T-helper 1 cell treated with Interleukin-12 subunit alpha and Interleukin-12 subunit beta and Interleukin-4 antibody, amounts not matched to agents 30 μg/mL and 1 μg/mL, for 36 hours (primary cell): Measurements from ENCODE around the gene TMEM45B.
A peak's percentile ranks its signal among the peaks of the same experiment; 100 is the strongest.
"Not testable (repeated sequence)": the region's sequence is repeated elsewhere in the genome, so short reads cannot be mapped to it uniquely, and the experiment has no call there.

Source experiments
- H3K27ac Mint-ChIP-seq: one replicate; pipeline ENCODE4 v1.8.0; 2021; ENCODE audit warnings: mild to moderate bottlenecking, mixed read lengths
- H3K27me3 Mint-ChIP-seq: one replicate; pipeline ENCODE4 v1.8.0; 2021; ENCODE audit warnings: low read depth, mixed read lengths
- H3K36me3 Mint-ChIP-seq: one replicate; pipeline ENCODE4 v1.8.0; 2021; ENCODE audit warnings: low read depth, mixed read lengths
- H3K4me1 Mint-ChIP-seq: one replicate; pipeline ENCODE4 v1.8.0; 2021; ENCODE audit warnings: low read depth, mixed read lengths
- H3K4me3 Mint-ChIP-seq: one replicate; pipeline ENCODE4 v1.8.0; 2021; ENCODE audit warnings: mild to moderate bottlenecking, moderate library complexity, mixed read lengths
- H3K9me3 Mint-ChIP-seq: one replicate; pipeline ENCODE4 v1.8.0; 2021; ENCODE audit warnings: mixed read lengths

TMEM45B gene

GRCh38 chr11:129853518-129854231 is 38.0 kb downstream of the TMEM45B start:
- Mint-ChIP-seq H3K4me1 (peaks cover 36% of the 10 kb centered on the region), H3K36me3 (no peaks in the 10 kb centered on the region), H3K9me3 (no peaks in the 10 kb centered on the region), H3K27ac (peak overlapping the region; percentile 97), H3K27me3 (no peaks in the 10 kb centered on the region), H3K4me3 (peak overlapping the region; percentile 63)

- Mint-ChIP-seq H3K27me3 (no peaks in the 10 kb centered on the region), H3K27ac (peak overlapping the region; percentile 97), H3K4me3 (peak overlapping the region; percentile 63), H3K4me1 (peaks cover 36% of the 10 kb centered on the region), H3K9me3 (no peaks in the 10 kb centered on the region), H3K36me3 (no peaks in the 10 kb centered on the region)
Measured at GRCh38 chr11:129854232-129854805, 38.7 kb downstream of the TMEM45B start.

GRCh38 chr11:129855086-129855485 is 39.4 kb downstream of the TMEM45B start:
- Mint-ChIP-seq H3K9me3 (no peaks in the 10 kb centered on the region), H3K4me3 (peak overlapping the region; percentile 8), H3K27me3 (no peaks in the 10 kb centered on the region), H3K4me1 (peaks cover 36% of the 10 kb centered on the region), H3K27ac (peak overlapping the region; percentile 60), H3K36me3 (peaks cover 3% of the 10 kb centered on the region)

GRCh38 chr11:129856036-129856435 is 40.4 kb downstream of the TMEM45B start:
- Mint-ChIP-seq H3K27me3 (no peaks in the 10 kb centered on the region), H3K4me1 (peaks cover 36% of the 10 kb centered on the region), H3K4me3 (no peak overlapping the region), H3K36me3 (peaks cover 5% of the 10 kb centered on the region), H3K9me3 (no peaks in the 10 kb centered on the region), H3K27ac (no peak overlapping the region)

- Mint-ChIP-seq H3K27ac (no peak overlapping the region), H3K4me3 (no peak overlapping the region), H3K4me1 (peaks cover 8% of the 10 kb centered on the region), H3K27me3 (no peaks in the 10 kb centered on the region), H3K9me3 (no peaks in the 10 kb centered on the region), H3K36me3 (peaks cover 39% of the 10 kb centered on the region)
Measured at GRCh38 chr11:129861702-129862522, 46.3 kb downstream of the TMEM45B start.

- Mint-ChIP-seq H3K36me3 (peaks cover 54% of the 10 kb centered on the region), H3K27ac (no peak overlapping the region), H3K4me3 (no peak overlapping the region), H3K9me3 (no peaks in the 10 kb centered on the region), H3K27me3 (no peaks in the 10 kb centered on the region), H3K4me1 (peaks cover 6% of the 10 kb centered on the region)
Measured at GRCh38 chr11:129864811-129865210, 49.2 kb downstream of the TMEM45B start.

GRCh38 chr11:129865701-129866100 is 50.1 kb downstream of the TMEM45B start:
- H3K36me3 Mint-ChIP-seq, result peaks cover 55% of the 10 kb centered on the region
- no peak overlapping the region for H3K27ac Mint-ChIP-seq
- H3K4me3 Mint-ChIP-seq, result no peak overlapping the region
- no peaks in the 10 kb centered on the region for H3K9me3 Mint-ChIP-seq
- no peaks in the 10 kb centered on the region for H3K27me3 Mint-ChIP-seq
- peaks cover 6% of the 10 kb centered on the region for H3K4me1 Mint-ChIP-seq

- no peaks in the 10 kb centered on the region for H3K27me3 Mint-ChIP-seq
- peaks cover 6% of the 10 kb centered on the region for H3K4me1 Mint-ChIP-seq
- no peak overlapping the region for H3K27ac Mint-ChIP-seq
Measured at GRCh38 chr11:129866311-129866710, 50.7 kb downstream of the TMEM45B start.

GRCh38 chr11:129868626-129869025 is 53.0 kb downstream of the TMEM45B start:
- not testable (repeated sequence) for H3K4me3 Mint-ChIP-seq, H3K9me3 Mint-ChIP-seq, H3K4me1 Mint-ChIP-seq, H3K27me3 Mint-ChIP-seq, H3K27ac Mint-ChIP-seq
- H3K36me3 Mint-ChIP-seq, result peaks cover 61% of the 10 kb centered on the region

More at GRCh38 chr11:129866311-129866710, 50.7 kb downstream of the TMEM45B start:
- Mint-ChIP-seq H3K36me3 (peaks cover 61% of the 10 kb centered on the region), H3K9me3 (no peaks in the 10 kb centered on the region), H3K4me3 (no peak overlapping the region)

GRCh38 chr11:129871914-129872313 is 56.3 kb downstream of the TMEM45B start:
- no peak overlapping the region for H3K4me3 Mint-ChIP-seq
- H3K27me3 Mint-ChIP-seq, result no peaks in the 10 kb centered on the region
- no peaks in the 10 kb centered on the region for H3K9me3 Mint-ChIP-seq
- no peaks in the 10 kb centered on the region for H3K4me1 Mint-ChIP-seq
- no peak overlapping the region for H3K27ac Mint-ChIP-seq
- peaks cover 59% of the 10 kb centered on the region for H3K36me3 Mint-ChIP-seq

- no peak overlapping the region for H3K4me3 Mint-ChIP-seq
- no peak overlapping the region for H3K27ac Mint-ChIP-seq
- H3K4me1 Mint-ChIP-seq, result peaks cover 2% of the 10 kb centered on the region
- peaks cover 71% of the 10 kb centered on the region for H3K36me3 Mint-ChIP-seq
- no peaks in the 10 kb centered on the region for H3K9me3 Mint-ChIP-seq
- H3K27me3 Mint-ChIP-seq, result no peaks in the 10 kb centered on the region
Measured at GRCh38 chr11:129880311-129880710, 64.7 kb downstream of the TMEM45B start.

GRCh38 chr11:129881570-129882170 is 66.0 kb downstream of the TMEM45B start:
- H3K9me3 Mint-ChIP-seq, result no peaks in the 10 kb centered on the region
- no peak overlapping the region for H3K4me3 Mint-ChIP-seq
- peaks cover 2% of the 10 kb centered on the region for H3K4me1 Mint-ChIP-seq
- H3K27me3 Mint-ChIP-seq, result no peaks in the 10 kb centered on the region
- H3K27ac Mint-ChIP-seq, result no peak overlapping the region
- H3K36me3 Mint-ChIP-seq, result peaks cover 72% of the 10 kb centered on the region

- Mint-ChIP-seq H3K9me3 (no peaks in the 10 kb centered on the region), H3K4me3 (no peak overlapping the region), H3K27ac (no peak overlapping the region), H3K36me3 (peaks cover 70% of the 10 kb centered on the region), H3K27me3 (no peaks in the 10 kb centered on the region), H3K4me1 (peaks cover 15% of the 10 kb centered on the region)
Measured at GRCh38 chr11:129884581-129884980, 68.9 kb downstream of the TMEM45B start.

- H3K9me3 Mint-ChIP-seq, result no peaks in the 10 kb centered on the region
- H3K4me1 Mint-ChIP-seq, result peaks cover 16% of the 10 kb centered on the region
- no peaks in the 10 kb centered on the region for H3K27me3 Mint-ChIP-seq
- no peak overlapping the region for H3K4me3 Mint-ChIP-seq
- H3K27ac Mint-ChIP-seq, result no peak overlapping the region
- H3K36me3 Mint-ChIP-seq, result peaks cover 69% of the 10 kb centered on the region
Measured at GRCh38 chr11:129885381-129885780, 69.7 kb downstream of the TMEM45B start.
